SK-N-SH treated with all-trans-retinoic acid at 6 μM for 48 hours (cell line): ENCODE data around the gene MAP3K6.

Source experiments
- ARNTL ChIP-seq: fragments of 450-650 bp; formaldehyde crosslinking; IDR thresholded peaks from 2 replicates; pipeline ENCODE4 v1.5.0; 2020; ENCODE audit warnings: low read depth, mild to moderate bottlenecking, moderate library complexity, borderline replicate concordance
- GLIS3 ChIP-seq: fragments of 250-450 bp; sonication (Bioruptor Pico); IDR thresholded peaks from 2 replicates; pipeline ENCODE4 v1.5.0; 2020; ENCODE audit warnings: mild to moderate bottlenecking, moderate library complexity
- ISL1 ChIP-seq: fragments of 250-450 bp; sonication (Bioruptor Pico); IDR thresholded peaks from 2 replicates; pipeline ENCODE4 v2.1.2; 2022; ENCODE audit warnings: mild to moderate bottlenecking, moderate library complexity
- OSR1 ChIP-seq: fragments of 250-450 bp; sonication (Bioruptor Pico); IDR thresholded peaks from 2 replicates; pipeline ENCODE4 v1.8.0; 2022; ENCODE audit warnings: moderate library complexity, mild to moderate bottlenecking, inconsistent platforms
- TCF4 ChIP-seq: fragments of 250-450 bp; sonication (Bioruptor Pico); IDR thresholded peaks from 2 replicates; pipeline ENCODE4 v1.8.0; 2021; ENCODE audit warnings: mild to moderate bottlenecking, moderate library complexity, borderline replicate concordance
- TOX ChIP-seq: fragments of 250-450 bp; sonication (Bioruptor Pico); IDR thresholded peaks from 2 replicates; pipeline ENCODE4 v1.8.0; 2021; ENCODE audit warnings: mild to moderate bottlenecking, moderate library complexity, borderline replicate concordance
- ZFP30 ChIP-seq: fragments of 450-650 bp; formaldehyde crosslinking; IDR thresholded peaks from 2 replicates; pipeline ENCODE4 v1.5.0; 2022; ENCODE audit warnings: mild to moderate bottlenecking, moderate library complexity
- ZNF8 ChIP-seq: fragments of 450-650 bp; formaldehyde crosslinking; IDR thresholded peaks from 2 replicates; pipeline ENCODE4 v1.5.0; 2020; ENCODE audit warnings: mild to moderate bottlenecking, moderate library complexity
- TF ChIP-seq, protein P1 (sequence below): fragments of 250-450 bp; sonication (Bioruptor Pico); IDR thresholded peaks from 2 replicates; pipeline ENCODE4 v1.5.0; 2020; ENCODE audit warnings: mild to moderate bottlenecking, moderate library complexity

DNA sequence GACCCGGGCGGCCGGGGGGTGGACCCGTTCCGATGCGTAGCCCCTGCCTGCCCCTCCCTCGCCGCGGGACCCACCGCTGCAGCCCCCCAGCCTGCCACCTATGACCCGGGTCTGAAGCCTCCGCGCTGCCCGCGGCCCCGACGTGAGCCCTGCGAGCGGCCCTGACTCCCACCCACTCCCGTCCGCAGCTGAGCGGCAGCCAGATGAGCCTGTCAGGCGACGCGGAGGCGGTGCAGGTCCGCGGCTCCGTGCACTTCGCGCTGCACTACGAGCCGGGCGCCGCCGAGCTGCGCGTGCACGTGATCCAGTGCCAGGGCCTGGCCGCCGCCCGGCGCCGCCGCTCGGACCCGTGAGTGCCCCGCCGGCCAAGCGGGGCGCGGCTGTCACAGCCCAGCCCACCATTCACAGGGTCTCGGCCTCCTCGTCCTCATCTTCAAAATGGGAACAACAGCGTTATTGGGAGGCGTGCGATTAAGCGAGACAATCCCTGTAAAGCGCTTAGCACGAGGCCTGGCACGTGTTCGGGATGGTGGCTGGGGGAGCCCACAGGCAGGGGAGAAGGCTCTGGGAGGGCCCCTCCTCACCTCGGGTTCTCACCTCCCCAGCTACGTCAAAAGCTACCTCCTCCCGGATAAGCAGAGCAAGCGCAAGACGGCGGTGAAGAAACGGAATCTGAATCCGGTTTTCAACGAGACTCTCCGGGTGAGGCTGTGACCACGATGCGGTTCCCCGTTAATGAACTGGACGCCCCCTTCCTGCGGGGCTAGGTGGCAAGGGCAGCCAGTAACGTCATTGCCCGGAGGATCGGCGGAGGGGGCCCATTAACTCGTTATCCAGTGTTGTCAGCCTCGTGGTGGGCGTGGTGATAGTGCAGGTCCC is 16.7 kb downstream of the MAP3K6 start:
- no peak for TF ChIP-seq TCF4 (CRISPR knock-in tag)
- no peak for TF ChIP-seq ARNTL (CRISPR knock-in tag)
- TF ChIP-seq, protein P1, sequence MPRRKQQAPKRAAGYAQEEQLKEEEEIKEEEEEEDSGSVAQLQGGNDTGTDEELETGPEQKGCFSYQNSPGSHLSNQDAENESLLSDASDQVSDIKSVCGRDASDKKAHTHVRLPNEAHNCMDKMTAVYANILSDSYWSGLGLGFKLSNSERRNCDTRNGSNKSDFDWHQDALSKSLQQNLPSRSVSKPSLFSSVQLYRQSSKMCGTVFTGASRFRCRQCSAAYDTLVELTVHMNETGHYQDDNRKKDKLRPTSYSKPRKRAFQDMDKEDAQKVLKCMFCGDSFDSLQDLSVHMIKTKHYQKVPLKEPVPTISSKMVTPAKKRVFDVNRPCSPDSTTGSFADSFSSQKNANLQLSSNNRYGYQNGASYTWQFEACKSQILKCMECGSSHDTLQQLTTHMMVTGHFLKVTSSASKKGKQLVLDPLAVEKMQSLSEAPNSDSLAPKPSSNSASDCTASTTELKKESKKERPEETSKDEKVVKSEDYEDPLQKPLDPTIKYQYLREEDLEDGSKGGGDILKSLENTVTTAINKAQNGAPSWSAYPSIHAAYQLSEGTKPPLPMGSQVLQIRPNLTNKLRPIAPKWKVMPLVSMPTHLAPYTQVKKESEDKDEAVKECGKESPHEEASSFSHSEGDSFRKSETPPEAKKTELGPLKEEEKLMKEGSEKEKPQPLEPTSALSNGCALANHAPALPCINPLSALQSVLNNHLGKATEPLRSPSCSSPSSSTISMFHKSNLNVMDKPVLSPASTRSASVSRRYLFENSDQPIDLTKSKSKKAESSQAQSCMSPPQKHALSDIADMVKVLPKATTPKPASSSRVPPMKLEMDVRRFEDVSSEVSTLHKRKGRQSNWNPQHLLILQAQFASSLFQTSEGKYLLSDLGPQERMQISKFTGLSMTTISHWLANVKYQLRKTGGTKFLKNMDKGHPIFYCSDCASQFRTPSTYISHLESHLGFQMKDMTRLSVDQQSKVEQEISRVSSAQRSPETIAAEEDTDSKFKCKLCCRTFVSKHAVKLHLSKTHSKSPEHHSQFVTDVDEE (CRISPR knock-in tag) = no peak
- TF ChIP-seq ZNF8 (CRISPR knock-in tag) = no peak
- TF ChIP-seq TOX (CRISPR knock-in tag) = no peak
- no peak for TF ChIP-seq OSR1
- no peak for TF ChIP-seq GLIS3 (CRISPR knock-in tag)
- TF ChIP-seq ISL1 (CRISPR knock-in tag) = no peak
- TF ChIP-seq ZFP30 (CRISPR knock-in tag) = no peak
